ENCODE measurements around the gene WDR82. TPM values are rescaled to one million over a fixed set of nuclear protein-coding genes. Genes with fewer than 3 reads are reported as not detected.

The WDR82 gene
- total RNA-seq, 2 experiments from 2014 or later: 131 TPM

DNA sequence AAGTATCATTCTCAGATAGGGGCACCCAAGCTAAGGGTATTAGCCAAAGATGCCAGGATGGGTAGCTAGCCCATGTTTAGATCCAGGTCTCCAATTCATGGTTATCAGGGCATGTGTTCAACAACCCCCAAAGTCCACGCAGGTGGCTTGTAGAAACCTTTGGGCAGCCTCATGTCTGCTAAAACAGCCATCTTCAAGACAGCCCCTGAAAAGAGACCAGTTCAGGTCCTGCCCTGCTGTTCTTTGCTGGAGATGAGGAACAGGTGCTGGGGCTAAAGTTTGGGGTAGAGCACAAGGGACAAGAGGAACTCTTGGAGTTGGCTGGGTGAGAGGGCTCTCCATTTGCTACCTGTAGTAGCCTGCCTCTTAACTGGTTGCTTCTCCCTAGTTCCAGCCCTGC is 28.3 kb downstream of the WDR82 start:
- peaks cover 85% of the 10 kb centered on the region for H3K4me1 Mint-ChIP-seq (ENCODE audit: low read depth)
- peaks cover 84% of the 10 kb centered on the region for H3K36me3 Mint-ChIP-seq (ENCODE audit: low read depth)
- ATAC-seq (no peak), DNase-seq (no peak)
- H3K27me3 Mint-ChIP-seq (ENCODE audit: low read depth): no peaks in the 10 kb centered on the region
- peak overlapping the region; percentile 82 for H3K27ac Mint-ChIP-seq
- H3K4me3 Mint-ChIP-seq: no peak overlapping the region
- POLR2A ChIA-PET: interaction anchor here (0.7 to 20.7 kb wide), 3 partner anchors 8 to 33 kb away, joined by 3 to 400 read pairs (median 7); partner anchors contain the start of genes GLYCTK and WDR82
- CTCF ChIA-PET: interaction anchor here (1.9 to 8.4 kb wide), 4 partner anchors 18 to 30 kb away, joined by 5 to 66 read pairs (median 31); partner anchors contain the start of gene WDR82
- H3K9me3 Mint-ChIP-seq (ENCODE audit: insufficient read depth): no peaks in the 10 kb centered on the region

GRCh38 chr3:52249683-52250082 is 28.8 kb downstream of the WDR82 start:
- no peaks in the 10 kb centered on the region for H3K27me3 Mint-ChIP-seq (ENCODE audit: low read depth)
- ChIA-PET CTCF (interaction anchor here (1.9 to 8.4 kb wide), 4 partner anchors 18 to 29 kb away, joined by 5 to 66 read pairs (median 31); partner anchors contain the start of gene WDR82), POLR2A (interaction anchor here (0.7 to 20.7 kb wide), 6 partner anchors 9 to 33 kb away, joined by 3 to 400 read pairs (median 8); partner anchors contain the start of genes GLYCTK, TWF2 and WDR82)
- peaks cover 85% of the 10 kb centered on the region for H3K4me1 Mint-ChIP-seq (ENCODE audit: low read depth)
- peak overlapping the region; percentile 82 for H3K27ac Mint-ChIP-seq
- H3K36me3 Mint-ChIP-seq (ENCODE audit: low read depth): peaks cover 80% of the 10 kb centered on the region
- H3K9me3 Mint-ChIP-seq (ENCODE audit: insufficient read depth): no peaks in the 10 kb centered on the region
- DNase-seq: no peak
- ATAC-seq: no peak
- no peak overlapping the region for H3K4me3 Mint-ChIP-seq

DNA sequence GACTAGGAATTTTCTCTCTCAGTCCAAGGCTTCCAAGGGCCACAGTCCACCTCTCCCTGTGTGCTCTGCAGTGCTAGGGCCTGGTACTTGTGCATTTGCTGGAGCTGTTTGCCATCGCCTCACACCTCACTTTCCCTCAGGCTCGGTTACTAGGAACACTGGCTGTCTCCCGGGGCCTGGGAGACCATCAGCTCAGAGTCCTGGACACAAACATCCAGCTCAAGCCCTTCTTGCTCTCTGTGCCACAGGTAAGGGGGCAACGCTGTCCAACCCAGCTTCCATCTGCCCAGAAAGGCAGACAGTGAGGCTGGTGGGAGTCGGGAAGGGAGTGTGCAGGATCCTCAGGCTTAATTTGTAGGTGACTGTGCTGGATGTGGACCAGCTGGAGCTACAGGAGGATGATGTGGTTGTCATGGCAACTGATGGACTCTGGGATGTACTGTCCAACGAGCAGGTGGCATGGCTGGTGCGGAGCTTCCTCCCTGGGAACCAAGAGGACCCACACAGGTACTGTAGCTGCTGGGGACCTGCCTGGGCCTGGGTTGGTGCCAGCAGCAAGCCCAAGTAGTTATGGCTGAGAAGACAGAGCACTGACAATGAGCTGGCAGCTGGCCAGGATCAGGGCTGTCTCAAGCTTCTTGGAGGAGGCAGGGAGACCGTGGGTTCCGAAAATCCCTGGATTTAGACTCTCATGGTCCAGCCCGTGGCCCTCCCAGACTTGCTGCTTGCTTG is 29.5 kb downstream of the WDR82 start:
- peaks cover 76% of the 10 kb centered on the region for H3K36me3 Mint-ChIP-seq (ENCODE audit: low read depth)
- CTCF ChIA-PET: interaction anchor here (1.0 to 8.4 kb wide), 6 partner anchors 9 to 90 kb away, joined by 3 to 66 read pairs (median 8); partner anchors contain the start of gene WDR82
- DNase-seq: no peak
- peak overlapping the region; percentile 92 for H3K4me3 Mint-ChIP-seq
- H3K4me1 Mint-ChIP-seq (ENCODE audit: low read depth): peaks cover 85% of the 10 kb centered on the region
- H3K27me3 Mint-ChIP-seq (ENCODE audit: low read depth): no peaks in the 10 kb centered on the region
- ATAC-seq: no peak
- peak overlapping the region; percentile 82 for H3K27ac Mint-ChIP-seq
- H3K9me3 Mint-ChIP-seq (ENCODE audit: insufficient read depth): no peaks in the 10 kb centered on the region
- POLR2A ChIA-PET: interaction anchor here (0.9 to 20.7 kb wide), 8 partner anchors 9 to 308 kb away, joined by 3 to 400 read pairs (median 6); partner anchors contain the start of genes GLYCTK, RRP9, TWF2 and WDR82

- peak overlapping the region; percentile 92 for H3K4me3 Mint-ChIP-seq
Measured at GRCh38 chr3:52248165-52248541, 30.3 kb downstream of the WDR82 start.

DNA sequence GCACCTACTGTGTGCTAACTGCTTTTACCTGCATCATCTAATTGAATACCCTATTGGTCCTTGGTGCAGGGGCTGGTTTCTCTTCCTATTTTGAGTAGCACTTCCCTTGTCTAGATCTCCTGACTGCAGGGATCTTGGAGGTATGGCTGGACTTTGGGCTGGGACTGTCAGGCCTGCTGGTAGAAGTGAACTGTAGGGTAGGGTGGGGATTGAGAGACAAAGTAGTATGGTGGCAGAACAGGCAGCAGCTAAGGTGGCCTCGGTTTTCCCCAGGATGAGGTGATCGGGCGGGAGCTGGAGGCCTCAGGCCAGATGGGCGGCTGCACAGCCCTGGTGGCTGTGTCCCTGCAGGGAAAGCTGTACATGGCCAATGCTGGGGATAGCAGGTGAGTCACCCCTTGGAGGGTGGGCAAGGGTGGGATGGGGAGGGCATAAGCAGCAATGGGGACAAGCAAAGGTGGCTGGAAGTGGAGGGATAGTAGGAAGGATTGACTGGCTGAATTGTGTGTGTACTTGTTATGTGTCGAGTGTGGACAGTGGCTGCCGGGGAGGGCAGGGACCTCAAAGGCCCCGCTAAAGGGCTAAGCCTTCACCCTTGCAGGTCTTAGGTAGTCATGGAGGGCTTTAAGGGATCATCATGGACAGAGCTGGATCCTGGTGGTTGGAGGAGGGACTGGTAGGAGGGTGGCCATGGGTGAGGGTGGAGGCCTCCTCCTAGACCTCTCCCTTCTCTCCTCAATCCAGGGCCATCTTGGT is 30.9 kb downstream of the WDR82 start:
- ChIA-PET POLR2A (interaction anchor here (0.9 to 20.7 kb wide), 9 partner anchors 7 to 306 kb away, joined by 3 to 400 read pairs (median 6); partner anchors contain the start of genes GLYCTK, RRP9, TWF2 and WDR82), CTCF (interaction anchor here (0.7 to 8.4 kb wide), 4 partner anchors 11 to 92 kb away, joined by 4 to 66 read pairs (median 28); partner anchors contain the start of gene WDR82)
- Mint-ChIP-seq H3K36me3 (ENCODE audit: low read depth) (peaks cover 68% of the 10 kb centered on the region), H3K9me3 (ENCODE audit: insufficient read depth) (no peaks in the 10 kb centered on the region), H3K4me1 (ENCODE audit: low read depth) (peaks cover 83% of the 10 kb centered on the region), H3K27me3 (ENCODE audit: low read depth) (no peaks in the 10 kb centered on the region), H3K27ac (peak overlapping the region; percentile 82), H3K4me3 (peak overlapping the region; percentile 92)
- no peak for DNase-seq
- ATAC-seq: no peak

More at GRCh38 chr3:52248165-52248541, 30.3 kb downstream of the WDR82 start:
- peak overlapping the region; percentile 82 for H3K27ac Mint-ChIP-seq
- peaks cover 70% of the 10 kb centered on the region for H3K36me3 Mint-ChIP-seq (ENCODE audit: low read depth)
- no peak for ATAC-seq
- DNase-seq: no peak
- H3K9me3 Mint-ChIP-seq (ENCODE audit: insufficient read depth): no peaks in the 10 kb centered on the region
- POLR2A ChIA-PET: interaction anchor here (0.9 to 20.7 kb wide), 9 partner anchors 8 to 307 kb away, joined by 3 to 400 read pairs (median 6); partner anchors contain the start of genes GLYCTK, RRP9, TWF2 and WDR82
- H3K27me3 Mint-ChIP-seq (ENCODE audit: low read depth): no peaks in the 10 kb centered on the region
- CTCF ChIA-PET: interaction anchor here (0.7 to 8.4 kb wide), 5 partner anchors 8 to 91 kb away, joined by 3 to 66 read pairs (median 5); partner anchors contain the start of gene WDR82
- H3K4me1 Mint-ChIP-seq (ENCODE audit: low read depth): peaks cover 85% of the 10 kb centered on the region

- ATAC-seq: peak; percentile 18
- Mint-ChIP-seq H3K36me3 (ENCODE audit: low read depth) (peaks cover 66% of the 10 kb centered on the region), H3K27me3 (ENCODE audit: low read depth) (no peaks in the 10 kb centered on the region), H3K27ac (peak overlapping the region; percentile 82), H3K4me1 (ENCODE audit: low read depth) (peaks cover 81% of the 10 kb centered on the region), H3K4me3 (peak overlapping the region; percentile 92), H3K9me3 (ENCODE audit: insufficient read depth) (no peaks in the 10 kb centered on the region)
- no peak for DNase-seq
- ChIA-PET POLR2A (interaction anchor here (1.1 to 20.7 kb wide), 5 partner anchors 16 to 36 kb away, joined by 3 to 400 read pairs (median 4); partner anchors contain the start of genes GLYCTK and WDR82), CTCF (interaction anchor here (1.1 to 13.1 kb wide), 7 partner anchors 10 to 92 kb away, joined by 3 to 143 read pairs (median 11); partner anchors contain the start of gene WDR82)
Measured at GRCh38 chr3:52246728-52247408, 31.6 kb downstream of the WDR82 start.

DNA sequence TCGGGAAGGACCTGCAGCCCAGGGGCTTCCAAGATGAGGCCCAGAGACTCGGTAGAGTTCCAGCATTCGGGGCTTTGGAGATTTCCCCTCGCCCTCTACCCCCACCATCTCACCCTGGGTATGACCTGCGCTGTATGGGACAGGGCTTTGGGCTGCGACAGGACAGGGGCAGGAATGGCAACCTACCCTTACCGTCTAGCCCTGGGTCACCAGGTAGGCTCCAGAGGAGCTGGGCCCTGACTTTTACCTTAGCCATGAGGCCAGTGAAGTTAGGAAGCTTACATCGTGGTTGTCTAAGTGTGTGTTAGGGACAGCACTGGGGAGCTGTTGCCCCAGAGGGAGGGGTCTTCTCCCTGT is 32.2 kb downstream of the WDR82 start:
- POLR2A ChIA-PET: interaction anchor here (1.1 to 20.7 kb wide), 5 partner anchors 15 to 37 kb away, joined by 3 to 400 read pairs (median 4); partner anchors contain the start of genes GLYCTK and WDR82
- CTCF ChIA-PET: interaction anchor here (1.1 to 13.1 kb wide), 7 partner anchors 11 to 93 kb away, joined by 3 to 143 read pairs (median 11); partner anchors contain the start of gene WDR82
- ATAC-seq (peak; percentile 32), DNase-seq (no peak)
- H3K36me3 Mint-ChIP-seq (ENCODE audit: low read depth): peaks cover 63% of the 10 kb centered on the region
- H3K4me3 Mint-ChIP-seq: peak overlapping the region; percentile 92
- no peaks in the 10 kb centered on the region for H3K9me3 Mint-ChIP-seq (ENCODE audit: insufficient read depth)
- H3K27me3 Mint-ChIP-seq (ENCODE audit: low read depth): no peaks in the 10 kb centered on the region
- peaks cover 81% of the 10 kb centered on the region for H3K4me1 Mint-ChIP-seq (ENCODE audit: low read depth)
- H3K27ac Mint-ChIP-seq: peak overlapping the region; percentile 82

- H3K9me3 Mint-ChIP-seq (ENCODE audit: insufficient read depth): no peaks in the 10 kb centered on the region
- H3K4me1 Mint-ChIP-seq (ENCODE audit: low read depth): peaks cover 83% of the 10 kb centered on the region
- DNase-seq: peak; percentile 68
- ChIA-PET POLR2A (interaction anchor here (1.1 to 20.7 kb wide), 6 partner anchors 7 to 37 kb away, joined by 3 to 400 read pairs (median 5); partner anchors contain the start of genes GLYCTK and WDR82), CTCF (interaction anchor here (1.1 to 13.1 kb wide), 9 partner anchors 8 to 93 kb away, joined by 3 to 143 read pairs (median 11); partner anchors contain the start of gene WDR82)
- peak within 1 kb of the TSS; percentile 92 for H3K4me3 Mint-ChIP-seq
- H3K27ac Mint-ChIP-seq: peak within 1 kb of the TSS; percentile 87
- ATAC-seq: peak; percentile 63
- H3K27me3 Mint-ChIP-seq (ENCODE audit: low read depth): no peaks in the 10 kb centered on the region
- peaks cover 65% of the 10 kb centered on the region for H3K36me3 Mint-ChIP-seq (ENCODE audit: low read depth)
Measured at GRCh38 chr3:52245322-52246263, 32.9 kb downstream of the WDR82 start, which contains the start of gene PPM1M. TSS of gene PPM1M (plus strand) at chr3:52245759. CDS start at chr3:52245825, 66 bp downstream.

- H3K4me3 Mint-ChIP-seq: peak overlapping the region; percentile 92
- peaks cover 63% of the 10 kb centered on the region for H3K36me3 Mint-ChIP-seq (ENCODE audit: low read depth)
- H3K27ac Mint-ChIP-seq: peak overlapping the region; percentile 87
- no peaks in the 10 kb centered on the region for H3K9me3 Mint-ChIP-seq (ENCODE audit: insufficient read depth)
- no peaks in the 10 kb centered on the region for H3K27me3 Mint-ChIP-seq (ENCODE audit: low read depth)
- DNase-seq: no peak
- CTCF ChIA-PET: interaction anchor here (0.7 to 13.1 kb wide), 10 partner anchors 9 to 95 kb away, joined by 3 to 143 read pairs (median 5); partner anchors contain the start of gene WDR82
- ATAC-seq: no peak
- peaks cover 74% of the 10 kb centered on the region for H3K4me1 Mint-ChIP-seq (ENCODE audit: low read depth)
- POLR2A ChIA-PET: interaction anchor here (0.8 to 20.7 kb wide), 3 partner anchors 9 to 39 kb away, joined by 3 to 400 read pairs (median 18); partner anchors contain the start of genes GLYCTK and WDR82
Measured at GRCh38 chr3:52243791-52244628, 34.4 kb downstream of the WDR82 start.

Measured in activated CD8-positive, alpha-beta T cell treated with anti-CD3 and anti-CD28 coated beads, Interleukin-2, amount 10 ng/mL, durations not matched to agents 7 days and 5 days (primary cell).